ENCODE measurements around the gene SH3RF3.
A peak's percentile ranks its signal among the peaks of the same experiment; 100 is the strongest.

The SH3RF3 gene

GRCh38 chr2:109230941-109231420 is 102.0 kb downstream of the SH3RF3 start:
- H3K4me3 ChIP-seq, result no peak overlapping the region
- H3K27ac ChIP-seq, result peak overlapping the region in 1 of 2 donors; percentile 8
- DNase-seq (ENCODE audit: low spot score), result no peak

GRCh38 chr2:109231428-109231827 is 102.4 kb downstream of the SH3RF3 start:
- no peak for DNase-seq (ENCODE audit: low spot score)
- Histone ChIP-seq H3K27ac (no peak overlapping the region), H3K4me3 (no peak overlapping the region)
- TF ChIP-seq CTCF (IDR thresholded peaks at IDR 0.05), result no peak

More at GRCh38 chr2:109230941-109231420, 102.0 kb downstream of the SH3RF3 start:
- no peak for TF ChIP-seq CTCF (IDR thresholded peaks at IDR 0.05)

- no peak for DNase-seq (ENCODE audit: low spot score)
- H3K4me3 ChIP-seq, result no peak overlapping the region
- no peak for TF ChIP-seq CTCF (IDR thresholded peaks at IDR 0.05)
- H3K27ac ChIP-seq, result no peak overlapping the region
These were observed 103.1 kb downstream of the SH3RF3 start for GRCh38 chr2:109231996-109232705.

- Histone ChIP-seq H3K27ac (no peak overlapping the region), H3K4me3 (no peak overlapping the region)
- TF ChIP-seq CTCF (IDR thresholded peaks at IDR 0.05), result no peak
- no peak for DNase-seq (ENCODE audit: low spot score)
These were observed 103.9 kb downstream of the SH3RF3 start for GRCh38 chr2:109232909-109233308.

GRCh38 chr2:109233643-109234042 is 104.6 kb downstream of the SH3RF3 start:
- no peak for TF ChIP-seq CTCF (IDR thresholded peaks at IDR 0.05)
- Histone ChIP-seq H3K4me3 (no peak overlapping the region), H3K27ac (no peak overlapping the region)
- no peak for DNase-seq (ENCODE audit: low spot score)

GRCh38 chr2:109234355-109234754 is 105.3 kb downstream of the SH3RF3 start:
- Histone ChIP-seq H3K4me3 (no peak overlapping the region), H3K27ac (no peak overlapping the region)
- no peak for TF ChIP-seq CTCF (IDR thresholded peaks at IDR 0.05)
- DNase-seq (ENCODE audit: low spot score), result no peak

GRCh38 chr2:109236147-109236546 is 107.1 kb downstream of the SH3RF3 start:
- H3K4me3 ChIP-seq, result no peak overlapping the region
- DNase-seq (ENCODE audit: low spot score), result no peak
- no peak overlapping the region for H3K27ac ChIP-seq
- no peak for TF ChIP-seq CTCF (IDR thresholded peaks at IDR 0.05)
